Right lobe of liver (tissue), 4 donors: ENCODE results near the gene DAD1.

Experiments used
- CTCF ChIP-seq, 4 donors: fragments of 200-600 bp in 3 of 4; fragments of 450-650 bp in 1 of 4; IDR thresholded peaks; one replicate each; pipeline versions ENCODE4 v1.5.1 to v1.8.0; 2016 to 2022; ENCODE audit warnings: antibody characterized with exemption in 4 of 4, mild to moderate bottlenecking in 2 of 4
- POLR2A ChIP-seq: fragments of 450-650 bp; IDR thresholded peaks from one replicate; pipeline ENCODE4 v1.6.1; 2017; ENCODE audit warnings: antibody characterized with exemption, mild to moderate bottlenecking
- donor health status: DM: no; HTN: no; CAD: no.
- donor health status: DM: no; HTN: no; CAD: no.
- donor health status: DM: no; HTN: yes; CAD: no.

- TF ChIP-seq CTCF (IDR thresholded peaks at IDR 0.05) = no peak
- no peak for TF ChIP-seq POLR2A
Observed at GRCh38 chr14:22530127-22530526, 58.9 kb downstream of the DAD1 start.
